ENCODE data around the gene BBS2. TPM values are rescaled to one million over a fixed set of nuclear protein-coding genes. Genes with fewer than 3 reads are reported as not detected.

The BBS2 gene
- total RNA-seq, 1 donor from 2014 or later: 18.0 TPM

Other genes with a start within 250 kb of the BBS2 start
- gene AMFR, start 94.5 kb downstream of the BBS2 start, total RNA-seq: 58.8 and 59.8 TPM in 2 replicates
- gene NUDT21, start 68.7 kb downstream of the BBS2 start, total RNA-seq: 307 and 313 TPM in 2 replicates
- 78.0 and 79.7 TPM in 2 replicates for gene OGFOD1, start 68.5 kb downstream of the BBS2 start, total RNA-seq
- gene MT4, start 45.0 kb upstream of the BBS2 start, total RNA-seq: not detected in 2 replicates
- gene MT3, start 69.5 kb upstream of the BBS2 start, total RNA-seq: 7.5 and 7.9 TPM in 2 replicates
- 827 and 878 TPM in 2 replicates for gene MT2A, start 88.6 kb upstream of the BBS2 start, total RNA-seq
- gene MT1E, start 105.8 kb upstream of the BBS2 start, total RNA-seq: 181 and 184 TPM in 2 replicates
- gene MT1M, start 112.6 kb upstream of the BBS2 start, total RNA-seq: not detected in 2 replicates
- 7.6 and 8.3 TPM in 2 replicates for gene MT1A, start 118.6 kb upstream of the BBS2 start, total RNA-seq
- gene MT1B, start 131.9 kb upstream of the BBS2 start, total RNA-seq: not detected in 2 replicates
- 6.4 and 8.0 TPM in 2 replicates for gene MT1F, start 137.9 kb upstream of the BBS2 start, total RNA-seq
- 21.1 and 24.5 TPM in 2 replicates for gene MT1G, start 148.0 kb upstream of the BBS2 start, total RNA-seq
- not detected in 2 replicates for gene MT1H, start 149.8 kb upstream of the BBS2 start, total RNA-seq
- 58.2 and 62.3 TPM in 2 replicates for gene MT1X, start 162.4 kb upstream of the BBS2 start, total RNA-seq
- 145 and 149 TPM in 2 replicates for gene NUP93, start 210.1 kb upstream of the BBS2 start, total RNA-seq